Measurements from ENCODE around the gene ZNF552. TPM values are rescaled to one million over a fixed set of nuclear protein-coding genes. Genes with fewer than 3 reads are reported as not detected.

ZNF552 gene
- total and polyA plus RNA-seq, 2 of the 13 experiments (the other 11 are each of a cell fraction or from before 2014, with no cell fraction given): 8.1 to 16.6 TPM

DNA sequence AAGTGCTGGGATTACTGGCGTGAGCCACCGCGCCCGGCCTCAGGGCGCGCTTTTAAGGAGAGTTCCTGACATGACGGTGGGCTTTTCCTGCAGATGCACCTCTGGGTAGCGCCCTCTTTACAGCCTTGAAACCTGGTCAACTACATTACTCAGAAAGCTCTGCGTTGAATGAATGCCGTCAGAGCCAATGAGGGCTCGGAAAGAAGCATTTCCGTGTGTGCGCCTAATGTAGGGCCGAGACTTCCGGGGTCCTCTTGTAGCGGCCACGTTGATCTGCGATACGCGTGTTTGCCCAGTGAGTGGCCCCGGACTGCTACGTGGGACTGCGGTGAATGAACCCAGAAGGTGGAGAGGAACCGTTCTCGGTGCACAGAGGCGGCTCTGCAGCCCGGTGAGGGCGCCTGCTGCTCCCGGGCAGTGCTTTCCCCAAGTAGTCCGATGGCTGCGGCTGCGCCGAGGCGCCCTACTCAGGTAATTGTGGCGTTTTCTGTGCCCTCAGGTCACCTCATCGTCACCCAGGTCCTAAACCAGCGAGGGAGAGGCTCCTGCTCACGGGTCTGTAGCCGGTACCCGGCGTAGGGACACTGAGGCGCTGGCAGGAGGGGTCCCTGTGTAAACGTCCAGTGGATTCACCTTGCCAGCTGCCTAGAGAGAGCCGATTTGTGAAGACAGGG, 4.9 kb upstream of the ZNF552 start (continued):
- no peak for TF ChIP-seq ZUFSP (CRISPR knock-in tag; IDR thresholded peaks at IDR 0.05; ENCODE audit: borderline replicate concordance)
- TF ChIP-seq ZNF501 (CRISPR knock-in tag; IDR thresholded peaks at IDR 0.05): peak; percentile 78
- TF ChIP-seq ZNF10 (CRISPR knock-in tag; IDR thresholded peaks at IDR 0.05; ENCODE audit: borderline replicate concordance, low read depth): no peak
- TF ChIP-seq SAFB2 (CRISPR knock-in tag; IDR thresholded peaks at IDR 0.05; ENCODE audit: borderline replicate concordance, low read depth): no peak
- TF ChIP-seq, protein P1, sequence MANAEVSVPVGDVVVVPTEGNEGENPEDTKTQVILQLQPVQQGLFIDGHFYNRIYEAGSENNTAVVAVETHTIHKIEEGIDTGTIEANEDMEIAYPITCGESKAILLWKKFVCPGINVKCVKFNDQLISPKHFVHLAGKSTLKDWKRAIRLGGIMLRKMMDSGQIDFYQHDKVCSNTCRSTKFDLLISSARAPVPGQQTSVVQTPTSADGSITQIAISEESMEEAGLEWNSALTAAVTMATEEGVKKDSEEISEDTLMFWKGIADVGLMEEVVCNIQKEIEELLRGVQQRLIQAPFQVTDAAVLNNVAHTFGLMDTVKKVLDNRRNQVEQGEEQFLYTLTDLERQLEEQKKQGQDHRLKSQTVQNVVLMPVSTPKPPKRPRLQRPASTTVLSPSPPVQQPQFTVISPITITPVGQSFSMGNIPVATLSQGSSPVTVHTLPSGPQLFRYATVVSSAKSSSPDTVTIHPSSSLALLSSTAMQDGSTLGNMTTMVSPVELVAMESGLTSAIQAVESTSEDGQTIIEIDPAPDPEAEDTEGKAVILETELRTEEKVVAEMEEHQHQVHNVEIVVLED (CRISPR knock-in tag; IDR thresholded peaks at IDR 0.05; ENCODE audit: borderline replicate concordance): peak; percentile 78; the same call in 1 of the 2 replicates
- no peak for TF ChIP-seq ZNF790 (CRISPR knock-in tag; IDR thresholded peaks at IDR 0.05; ENCODE audit: borderline replicate concordance)
- peak; percentile 94 for TF ChIP-seq PBX2 (CRISPR knock-in tag; IDR thresholded peaks at IDR 0.05)
- TF ChIP-seq KDM1A (CRISPR knock-in tag; IDR thresholded peaks at IDR 0.05): no peak
- TF ChIP-seq NRL (CRISPR knock-in tag; IDR thresholded peaks at IDR 0.05; ENCODE audit: borderline replicate concordance): peak; percentile 40; the same call in 1 of the 2 replicates
- no peak for TF ChIP-seq ZNF251 (CRISPR knock-in tag; IDR thresholded peaks at IDR 0.05)
- no peak for TF ChIP-seq EZH2 (conservative IDR thresholded peaks at IDR 0.05; ENCODE audit: low read depth, low read length)
- TF ChIP-seq ZNF354B (CRISPR knock-in tag; IDR thresholded peaks at IDR 0.05): no peak
- no peak for TF ChIP-seq ATF7-NPFF (CRISPR knock-in tag; IDR thresholded peaks at IDR 0.05; ENCODE audit: low read depth)
- 0 out of 2 replicates have a peak, but pooled peaks have one; percentile 10 for TF ChIP-seq ZSCAN29 (CRISPR knock-in tag; conservative IDR thresholded peaks at IDR 0.05)
- TF ChIP-seq MAF1 (CRISPR knock-in tag; IDR thresholded peaks at IDR 0.05; ENCODE audit: borderline replicate concordance): peak; percentile 62; the same call in 1 of the 2 replicates
- TF ChIP-seq HNRNPLL (IDR thresholded peaks at IDR 0.05; ENCODE audit: low read depth, low read length, poor library complexity, severe bottlenecking): peak; percentile 65
- TF ChIP-seq GTF3A (CRISPR knock-in tag; conservative IDR thresholded peaks at IDR 0.05): no peak
- TF ChIP-seq CHCHD3 (CRISPR knock-in tag; IDR thresholded peaks at IDR 0.05): no peak
- TF ChIP-seq MXD3 (CRISPR knock-in tag; IDR thresholded peaks at IDR 0.05): peak; percentile 80; the same call in 1 of the 2 replicates
- no peak for TF ChIP-seq NCOA1 (CRISPR knock-in tag; IDR thresholded peaks at IDR 0.05)
- TF ChIP-seq BHLHE40 (IDR thresholded peaks at IDR 0.05; ENCODE audit: low read length): no peak
- TF ChIP-seq HOXA3 (CRISPR knock-in tag; IDR thresholded peaks at IDR 0.05): peak; percentile 88
- TF ChIP-seq ZFP90 (CRISPR knock-in tag; IDR thresholded peaks at IDR 0.05; ENCODE audit: borderline replicate concordance): 0 out of 2 replicates have a peak, but pooled peaks have one; percentile 73
- TF ChIP-seq ZNF841 (CRISPR knock-in tag; IDR thresholded peaks at IDR 0.05; ENCODE audit: borderline replicate concordance): no peak
- no peak for TF ChIP-seq FIP1L1 (IDR thresholded peaks at IDR 0.05; ENCODE audit: borderline replicate concordance, insufficient read depth, low read depth, low read length)
